Umbilical cord (tissue), 2 donors: ENCODE data around the gene MYO1D. TPM values are rescaled to one million over a fixed set of nuclear protein-coding genes. Genes with fewer than 3 reads are reported as not detected.

Experiments used
- DNase-seq: peaks from one replicate; pipeline ENCODE4 v3.0.0-alpha.2; 2015; ENCODE audit warnings: low spot score
- total RNA-seq: library from RNA; depleted of rRNA; stranded (reverse); fragments of >200 nt; gene quantifications from one replicate; pipeline ENCODE4 v1.2.3, GENCODE V29; 2014; ENCODE audit warnings: low replicate concordance; ENCODE audit not compliant: insufficient read depth

MYO1D gene
- total RNA-seq, 1 donor from 2014 or later, result 48.9 TPM

DNA sequence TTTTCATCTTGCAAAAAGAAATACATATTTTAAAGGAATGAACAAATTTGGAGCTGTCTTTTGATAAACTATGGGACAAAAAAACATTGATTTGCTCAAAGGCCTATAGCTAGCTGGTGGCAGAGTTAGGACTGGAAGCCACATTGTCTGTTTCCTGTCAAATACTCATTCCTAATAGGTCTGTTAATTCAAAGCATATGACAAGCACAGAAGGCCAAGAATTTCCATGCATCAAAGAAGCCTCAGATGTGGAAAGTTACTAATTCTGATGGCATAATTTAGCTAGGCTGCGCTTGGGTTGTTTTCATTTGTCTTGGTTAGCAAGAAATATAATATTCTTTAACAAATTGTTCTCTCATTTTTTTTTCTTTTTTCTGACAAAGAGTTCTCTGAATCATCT is 292.1 kb downstream of the MYO1D start:
- DNase-seq, result no peak

GRCh38 chr17:32583053-32583452 is 293.9 kb downstream of the MYO1D start:
- DNase-seq, result no peak

DNA sequence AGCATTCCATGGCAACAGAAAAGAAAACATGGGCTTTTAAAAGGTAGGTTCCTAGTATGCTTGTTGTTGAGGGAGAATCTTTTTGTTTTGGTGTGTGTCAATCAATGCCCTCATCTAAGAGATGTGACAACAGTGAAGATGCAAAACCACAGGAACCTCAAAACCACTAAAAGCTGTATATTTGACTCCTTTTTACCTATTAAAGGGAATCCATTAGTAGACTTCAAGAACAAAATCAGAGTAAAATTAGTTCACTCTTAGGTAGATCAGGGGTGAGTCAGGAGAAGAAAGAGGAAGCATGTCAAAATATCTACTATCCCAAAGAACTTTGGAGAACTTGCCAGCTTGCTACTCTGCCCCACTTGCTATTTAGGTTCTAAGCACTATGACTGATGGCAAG is 301.1 kb downstream of the MYO1D start:
- DNase-seq, result no peak

DNA sequence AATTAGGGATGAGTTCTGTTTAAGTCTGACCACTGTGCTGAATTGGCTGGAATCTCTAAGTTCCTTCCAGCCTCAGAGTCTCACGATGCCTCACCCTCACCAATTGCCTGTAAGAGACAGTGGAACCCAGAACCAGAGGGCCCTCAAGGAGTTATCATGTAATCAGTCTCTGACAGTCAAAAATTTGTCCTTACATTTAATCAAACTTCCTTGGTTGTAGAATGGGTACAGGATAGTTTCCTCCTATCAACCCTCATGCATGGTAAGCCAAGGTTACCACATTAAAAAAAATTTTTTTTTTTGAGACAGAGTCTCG is 306.9 kb downstream of the MYO1D start:
- no peak for DNase-seq

- no peak for DNase-seq
Observed at GRCh38 chr17:32569171-32570080, 307.5 kb downstream of the MYO1D start.

DNA sequence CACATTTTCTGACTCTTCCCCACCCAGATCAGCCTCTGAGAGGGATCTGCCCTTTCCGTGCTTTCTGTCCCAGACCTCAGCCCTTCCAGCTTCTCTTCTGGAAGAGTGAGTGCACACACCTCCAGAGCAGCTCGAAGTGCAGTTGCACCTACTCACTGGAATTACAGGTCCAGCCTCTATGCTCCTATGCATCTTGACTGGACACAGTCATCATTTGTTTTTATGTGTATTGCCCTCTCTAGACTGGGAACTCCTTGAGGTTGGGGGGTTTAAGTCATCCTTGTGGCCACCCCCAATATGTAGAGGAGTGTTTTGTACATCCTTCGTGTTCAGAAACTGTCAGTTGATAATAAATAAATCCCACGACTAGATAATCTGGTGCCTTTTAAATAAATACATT is 308.2 kb downstream of the MYO1D start:
- DNase-seq, result no peak

DNA sequence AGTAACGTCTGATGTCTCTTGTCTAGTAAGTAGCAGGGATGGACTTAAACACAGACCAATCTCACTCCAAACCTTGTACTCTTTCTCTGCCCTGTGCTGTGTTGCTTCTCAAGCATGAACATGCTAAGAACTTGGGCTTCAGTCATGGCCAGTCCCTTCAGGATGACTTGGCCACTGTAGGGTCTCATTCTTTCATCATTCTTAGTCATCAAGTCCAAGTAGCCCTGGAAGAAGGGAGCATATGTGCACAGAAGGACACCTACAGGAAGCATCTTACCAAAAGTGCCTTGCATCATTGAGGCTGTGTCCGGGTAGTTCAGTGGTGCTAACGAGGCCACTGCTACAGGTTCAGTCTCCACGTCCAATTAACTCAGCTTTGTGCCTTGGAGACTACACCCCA is 309.4 kb downstream of the MYO1D start:
- no peak for DNase-seq

DNA sequence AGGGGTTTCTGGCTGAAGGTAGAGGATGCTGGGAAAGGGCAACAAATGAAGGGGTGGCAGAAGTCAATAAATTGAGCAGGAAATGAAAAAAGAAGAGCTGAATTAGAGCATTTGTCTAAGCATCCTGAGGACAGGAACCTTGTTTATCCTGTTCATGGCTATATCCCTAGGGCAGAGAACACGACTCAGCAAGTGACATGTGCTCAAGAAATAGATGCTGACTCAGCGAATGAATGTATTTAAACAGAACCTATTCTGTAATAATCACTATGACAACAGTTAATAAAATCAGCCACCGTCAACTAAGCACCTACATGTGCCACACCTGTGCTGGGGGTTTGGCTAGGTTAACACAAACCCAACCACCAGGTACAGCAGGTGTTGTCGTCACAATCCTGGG is 309.8 kb downstream of the MYO1D start:
- DNase-seq, result no peak

DNA sequence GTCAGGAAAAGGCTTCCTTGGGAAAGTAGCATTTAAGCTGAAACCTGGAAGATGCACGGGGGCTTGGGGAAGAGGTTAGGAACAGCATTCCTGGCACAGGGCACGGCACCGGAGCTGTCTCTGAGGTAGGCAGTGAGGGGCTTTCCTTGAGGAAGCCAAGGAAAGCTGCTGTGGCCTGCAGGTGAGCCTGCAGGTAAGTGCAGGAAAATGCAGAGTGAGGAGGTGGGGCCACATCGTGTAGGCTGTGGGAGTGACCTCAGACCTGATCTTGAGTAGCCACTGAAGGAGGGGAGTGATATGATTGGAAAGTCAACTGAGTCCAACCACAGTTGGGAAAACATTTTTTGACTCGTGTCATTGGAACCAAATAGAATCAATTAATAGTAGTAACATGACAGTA is 310.6 kb downstream of the MYO1D start:
- no peak for DNase-seq

GRCh38 chr17:32565401-32565800 is 311.5 kb downstream of the MYO1D start:
- DNase-seq, result no peak

DNA sequence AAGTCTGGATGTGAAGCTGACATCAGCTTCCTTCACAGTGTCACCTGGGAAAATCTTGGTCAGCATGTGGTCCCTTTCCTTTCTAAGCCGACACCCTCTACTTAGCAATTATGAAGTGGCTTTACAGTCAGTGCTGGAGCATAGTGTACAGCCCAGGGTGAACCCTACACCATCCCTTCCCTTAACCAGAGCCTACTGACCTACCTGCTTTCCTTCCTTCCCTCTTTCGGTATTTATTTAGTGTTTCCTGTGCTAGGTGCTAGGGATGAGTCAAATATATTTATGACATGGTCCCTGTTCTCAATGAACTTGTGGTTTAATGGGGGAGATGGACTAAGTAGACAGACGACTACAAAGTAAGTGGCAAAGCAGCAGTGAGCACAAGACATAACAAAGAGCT is 312.6 kb downstream of the MYO1D start:
- no peak for DNase-seq

DNA sequence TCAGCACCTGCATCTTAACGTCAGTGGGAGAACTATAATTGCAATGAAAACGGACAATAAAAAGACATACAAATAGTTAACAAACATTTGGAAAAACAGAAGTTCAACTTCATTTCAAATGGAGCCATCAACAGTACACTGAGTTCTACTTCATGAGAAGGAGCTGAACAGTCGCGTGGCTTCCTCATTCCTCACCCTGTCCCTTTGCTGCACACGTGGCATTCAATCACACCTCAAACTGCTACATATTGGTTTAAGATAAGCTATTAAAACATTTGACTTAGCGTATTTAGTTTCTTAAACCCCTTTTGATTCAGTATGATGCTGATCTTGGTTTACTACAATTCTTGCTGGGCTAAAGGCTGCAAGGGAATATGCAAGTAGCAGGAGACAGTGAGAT is 313.3 kb downstream of the MYO1D start:
- no peak for DNase-seq

DNA sequence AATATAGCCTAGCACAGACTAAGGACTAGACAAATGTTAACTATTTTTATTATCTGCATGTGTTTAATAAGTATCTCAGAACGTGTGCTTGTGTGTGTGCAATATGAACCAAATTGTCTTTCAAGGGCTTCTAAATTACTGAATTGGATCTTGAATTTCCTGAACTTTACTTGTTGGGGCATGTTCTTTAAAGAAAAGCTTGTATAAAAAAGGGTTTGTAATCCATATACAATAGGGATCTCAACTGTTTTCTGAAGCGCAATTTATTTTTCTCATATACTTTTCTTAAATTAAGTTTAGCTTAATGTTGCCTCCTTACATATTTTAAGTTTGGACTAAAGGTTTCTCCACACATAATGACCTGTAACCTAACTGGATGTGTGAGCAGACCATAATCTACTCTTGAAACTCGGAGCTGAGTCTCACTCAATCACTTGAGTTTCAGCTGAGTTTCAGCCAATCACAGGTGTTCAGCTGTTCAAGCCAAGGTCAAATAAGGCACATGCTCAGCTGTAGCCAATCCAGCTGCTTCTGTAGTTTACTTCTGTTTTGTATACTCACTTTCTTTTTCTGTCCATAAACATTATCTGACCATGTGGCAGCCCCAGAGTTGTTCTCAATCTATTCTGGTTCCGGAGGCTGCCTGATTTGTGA is 317.8 kb downstream of the MYO1D start:
- no peak for DNase-seq

DNA sequence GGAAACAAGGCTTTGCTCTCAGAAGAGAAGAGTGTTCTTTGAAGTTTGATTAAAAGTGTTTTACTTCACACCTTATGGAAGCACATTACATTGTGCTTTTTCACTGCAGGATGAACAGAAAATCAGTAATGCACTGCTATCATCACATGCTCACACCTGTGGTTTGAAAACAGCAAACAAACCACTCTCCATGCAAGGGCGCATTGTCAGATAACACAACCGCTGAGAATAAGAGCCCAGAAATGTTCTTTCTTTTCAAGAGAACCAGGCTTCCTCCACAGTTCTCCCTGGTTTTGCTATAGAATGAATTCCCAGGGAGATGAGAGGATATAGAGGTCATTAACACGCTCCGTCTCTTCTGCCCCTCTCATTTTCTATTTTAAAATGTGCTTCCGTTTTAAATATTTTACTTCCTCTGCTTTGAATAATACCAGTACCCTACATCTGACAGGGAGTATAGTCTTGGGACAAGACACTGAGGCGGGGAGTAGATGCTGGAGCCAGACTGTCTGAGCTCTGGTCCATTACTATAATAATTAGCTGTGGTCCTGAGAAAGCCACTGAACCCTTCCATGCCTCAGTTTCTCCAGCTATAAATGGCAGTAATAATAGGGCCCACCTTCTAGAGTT is 318.5 kb downstream of the MYO1D start:
- no peak for DNase-seq

DNA sequence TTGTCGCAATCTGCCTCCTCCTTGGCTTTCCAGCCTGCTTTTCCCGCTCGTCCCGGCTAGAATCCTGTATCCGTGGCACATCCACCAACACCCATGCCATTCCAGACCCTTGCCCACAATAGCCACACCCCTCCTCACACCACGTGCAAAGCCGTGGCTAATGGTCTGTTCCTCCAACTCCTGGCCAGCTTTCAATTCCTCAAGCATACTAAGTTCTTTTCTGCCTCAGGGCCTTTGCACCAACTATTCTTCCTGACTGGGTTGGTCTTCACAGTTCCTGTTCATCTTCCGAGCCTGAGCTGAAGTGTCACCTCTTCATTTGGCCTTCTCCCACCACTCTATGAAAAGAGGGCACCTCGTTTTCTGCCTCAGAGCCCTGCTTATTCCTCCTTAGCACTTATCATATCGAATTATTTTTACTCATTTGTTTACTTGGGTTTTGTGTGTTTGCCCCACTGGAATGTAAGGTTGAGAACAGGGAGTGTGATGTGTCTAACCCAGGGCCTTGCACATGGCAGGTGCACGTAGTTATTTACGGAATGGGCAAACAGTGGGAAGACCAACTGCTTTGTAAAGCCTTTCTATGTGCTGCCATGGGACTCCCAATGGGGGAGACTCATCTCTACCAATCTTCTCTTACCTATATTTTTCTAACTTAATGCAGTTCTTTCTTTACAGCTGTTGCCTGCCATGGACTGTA is 321.2 kb downstream of the MYO1D start:
- DNase-seq, result no peak

DNA sequence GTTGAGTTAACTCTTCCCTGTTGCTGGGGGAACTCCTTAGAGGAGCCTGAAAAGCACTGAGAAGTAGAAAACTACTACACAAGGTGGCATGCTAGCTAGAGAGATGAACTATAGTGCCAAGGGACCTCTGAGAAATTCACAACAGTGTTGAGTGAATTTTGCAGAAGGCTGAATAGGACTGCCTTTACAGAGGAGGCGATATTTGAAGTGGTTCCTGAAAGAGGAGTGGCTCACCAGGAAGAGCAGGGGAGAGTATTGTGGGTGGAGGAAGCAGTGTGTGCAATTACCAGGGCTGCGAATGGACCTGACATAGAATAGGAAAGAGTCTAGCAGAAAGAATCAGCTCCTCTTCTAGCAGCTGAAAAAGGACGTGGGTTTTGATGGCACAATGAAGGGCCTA is 323.8 kb downstream of the MYO1D start:
- DNase-seq, result no peak

- DNase-seq, result no peak
Observed at GRCh38 chr17:32552280-32552679, 324.6 kb downstream of the MYO1D start.

- peak; percentile 25 for DNase-seq
Observed at GRCh38 chr17:32551186-32551955, 325.6 kb downstream of the MYO1D start.

- DNase-seq, result no peak
Observed at GRCh38 chr17:32549559-32549958, 327.4 kb downstream of the MYO1D start.

GRCh38 chr17:32546031-32546444 is 330.9 kb downstream of the MYO1D start:
- DNase-seq, result no peak

GRCh38 chr17:32542186-32542585 is 334.7 kb downstream of the MYO1D start:
- DNase-seq, result no peak
